ENCODE data around the gene C17orf78.

DNA sequence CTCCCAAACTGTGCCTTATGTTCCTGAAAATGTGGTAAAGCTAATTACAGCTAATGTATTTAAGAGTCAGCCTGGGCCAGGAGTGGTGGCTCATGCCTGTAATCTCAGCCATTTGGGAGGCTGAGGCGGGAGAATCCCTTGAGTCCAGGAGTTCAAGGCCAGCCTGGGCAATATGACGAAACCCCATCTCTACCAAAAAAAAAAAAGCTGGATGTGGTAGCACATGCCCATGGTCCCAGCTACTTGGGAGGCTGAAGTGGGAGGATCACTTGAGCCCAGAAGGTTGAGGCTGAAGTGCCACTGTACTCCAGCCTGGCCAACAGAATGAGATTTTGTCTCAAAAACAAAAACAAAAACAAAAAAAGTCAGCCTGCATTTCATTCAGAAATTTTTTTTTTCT, 33.2 kb upstream of the C17orf78 start:
- TF ChIP-seq KLF9 (CRISPR knock-in tag; IDR thresholded peaks at IDR 0.05; ENCODE audit: low read depth): no peak
- no peak for TF ChIP-seq PRPF4 (IDR thresholded peaks at IDR 0.05; ENCODE audit: low read depth, low read length, poor library complexity, severe bottlenecking)
- no peak for TF ChIP-seq SIX1 (CRISPR knock-in tag; IDR thresholded peaks at IDR 0.05; ENCODE audit: borderline replicate concordance)
- TF ChIP-seq HOXA7 (CRISPR knock-in tag; IDR thresholded peaks at IDR 0.05): no peak
- TF ChIP-seq, protein P1, sequence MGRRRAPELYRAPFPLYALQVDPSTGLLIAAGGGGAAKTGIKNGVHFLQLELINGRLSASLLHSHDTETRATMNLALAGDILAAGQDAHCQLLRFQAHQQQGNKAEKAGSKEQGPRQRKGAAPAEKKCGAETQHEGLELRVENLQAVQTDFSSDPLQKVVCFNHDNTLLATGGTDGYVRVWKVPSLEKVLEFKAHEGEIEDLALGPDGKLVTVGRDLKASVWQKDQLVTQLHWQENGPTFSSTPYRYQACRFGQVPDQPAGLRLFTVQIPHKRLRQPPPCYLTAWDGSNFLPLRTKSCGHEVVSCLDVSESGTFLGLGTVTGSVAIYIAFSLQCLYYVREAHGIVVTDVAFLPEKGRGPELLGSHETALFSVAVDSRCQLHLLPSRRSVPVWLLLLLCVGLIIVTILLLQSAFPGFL (CRISPR knock-in tag; IDR thresholded peaks at IDR 0.05): no peak
- TF ChIP-seq, protein P2, sequence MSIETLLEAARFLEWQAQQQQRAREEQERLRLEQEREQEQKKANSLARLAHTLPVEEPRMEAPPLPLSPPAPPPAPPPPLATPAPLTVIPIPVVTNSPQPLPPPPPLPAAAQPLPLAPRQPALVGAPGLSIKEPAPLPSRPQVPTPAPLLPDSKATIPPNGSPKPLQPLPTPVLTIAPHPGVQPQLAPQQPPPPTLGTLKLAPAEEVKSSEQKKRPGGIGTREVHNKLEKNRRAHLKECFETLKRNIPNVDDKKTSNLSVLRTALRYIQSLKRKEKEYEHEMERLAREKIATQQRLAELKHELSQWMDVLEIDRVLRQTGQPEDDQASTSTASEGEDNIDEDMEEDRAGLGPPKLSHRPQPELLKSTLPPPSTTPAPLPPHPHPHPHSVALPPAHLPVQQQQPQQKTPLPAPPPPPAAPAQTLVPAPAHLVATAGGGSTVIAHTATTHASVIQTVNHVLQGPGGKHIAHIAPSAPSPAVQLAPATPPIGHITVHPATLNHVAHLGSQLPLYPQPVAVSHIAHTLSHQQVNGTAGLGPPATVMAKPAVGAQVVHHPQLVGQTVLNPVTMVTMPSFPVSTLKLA (IDR thresholded peaks at IDR 0.05): no peak
- TF ChIP-seq TBP (CRISPR knock-in tag; IDR thresholded peaks at IDR 0.05): no peak
- TF ChIP-seq MED13 (CRISPR knock-in tag; IDR thresholded peaks at IDR 0.05): no peak
- TF ChIP-seq CHD2 (IDR thresholded peaks at IDR 0.05; ENCODE audit: low read depth, low read length): no peak
- TF ChIP-seq, protein P3, sequence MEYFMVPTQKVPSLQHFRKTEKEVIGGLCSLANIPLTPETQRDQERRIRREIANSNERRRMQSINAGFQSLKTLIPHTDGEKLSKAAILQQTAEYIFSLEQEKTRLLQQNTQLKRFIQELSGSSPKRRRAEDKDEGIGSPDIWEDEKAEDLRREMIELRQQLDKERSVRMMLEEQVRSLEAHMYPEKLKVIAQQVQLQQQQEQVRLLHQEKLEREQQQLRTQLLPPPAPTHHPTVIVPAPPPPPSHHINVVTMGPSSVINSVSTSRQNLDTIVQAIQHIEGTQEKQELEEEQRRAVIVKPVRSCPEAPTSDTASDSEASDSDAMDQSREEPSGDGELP (IDR thresholded peaks at IDR 0.05; ENCODE audit: borderline replicate concordance, low read depth): no peak
- TF ChIP-seq, protein P4, sequence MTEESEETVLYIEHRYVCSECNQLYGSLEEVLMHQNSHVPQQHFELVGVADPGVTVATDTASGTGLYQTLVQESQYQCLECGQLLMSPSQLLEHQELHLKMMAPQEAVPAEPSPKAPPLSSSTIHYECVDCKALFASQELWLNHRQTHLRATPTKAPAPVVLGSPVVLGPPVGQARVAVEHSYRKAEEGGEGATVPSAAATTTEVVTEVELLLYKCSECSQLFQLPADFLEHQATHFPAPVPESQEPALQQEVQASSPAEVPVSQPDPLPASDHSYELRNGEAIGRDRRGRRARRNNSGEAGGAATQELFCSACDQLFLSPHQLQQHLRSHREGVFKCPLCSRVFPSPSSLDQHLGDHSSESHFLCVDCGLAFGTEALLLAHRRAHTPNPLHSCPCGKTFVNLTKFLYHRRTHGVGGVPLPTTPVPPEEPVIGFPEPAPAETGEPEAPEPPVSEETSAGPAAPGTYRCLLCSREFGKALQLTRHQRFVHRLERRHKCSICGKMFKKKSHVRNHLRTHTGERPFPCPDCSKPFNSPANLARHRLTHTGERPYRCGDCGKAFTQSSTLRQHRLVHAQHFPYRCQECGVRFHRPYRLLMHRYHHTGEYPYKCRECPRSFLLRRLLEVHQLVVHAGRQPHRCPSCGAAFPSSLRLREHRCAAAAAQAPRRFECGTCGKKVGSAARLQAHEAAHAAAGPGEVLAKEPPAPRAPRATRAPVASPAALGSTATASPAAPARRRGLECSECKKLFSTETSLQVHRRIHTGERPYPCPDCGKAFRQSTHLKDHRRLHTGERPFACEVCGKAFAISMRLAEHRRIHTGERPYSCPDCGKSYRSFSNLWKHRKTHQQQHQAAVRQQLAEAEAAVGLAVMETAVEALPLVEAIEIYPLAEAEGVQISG (CRISPR knock-in tag; IDR thresholded peaks at IDR 0.05): no peak
